ENCODE results near the gene ENOPH1.

The ENOPH1 gene

DNA sequence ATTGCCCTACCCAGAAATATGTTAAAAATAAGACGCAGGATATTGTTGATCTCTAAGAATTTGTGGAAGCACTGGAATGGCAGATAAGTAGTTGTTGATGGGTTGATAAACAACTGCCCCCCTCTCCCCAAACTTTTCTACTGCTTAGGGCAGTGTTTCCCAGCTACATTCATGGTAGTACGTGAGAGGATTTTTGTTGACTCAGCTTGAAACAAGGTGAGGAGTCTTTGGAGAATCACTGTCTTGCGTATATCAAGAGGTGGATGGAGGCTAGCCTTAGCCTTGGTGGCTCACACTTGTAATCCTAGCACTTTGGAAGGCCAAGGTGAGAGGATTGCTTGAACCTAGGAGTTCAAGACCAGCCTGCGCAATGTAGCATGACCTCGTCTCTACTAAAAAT lies 5.7 kb downstream of the ENOPH1 start:
- DNase-seq (ENCODE audit: extremely low read depth, low read depth): no peak
- TF ChIP-seq CTCF (IDR thresholded peaks at IDR 0.05; ENCODE audit: low read depth, low read length): no peak

DNA sequence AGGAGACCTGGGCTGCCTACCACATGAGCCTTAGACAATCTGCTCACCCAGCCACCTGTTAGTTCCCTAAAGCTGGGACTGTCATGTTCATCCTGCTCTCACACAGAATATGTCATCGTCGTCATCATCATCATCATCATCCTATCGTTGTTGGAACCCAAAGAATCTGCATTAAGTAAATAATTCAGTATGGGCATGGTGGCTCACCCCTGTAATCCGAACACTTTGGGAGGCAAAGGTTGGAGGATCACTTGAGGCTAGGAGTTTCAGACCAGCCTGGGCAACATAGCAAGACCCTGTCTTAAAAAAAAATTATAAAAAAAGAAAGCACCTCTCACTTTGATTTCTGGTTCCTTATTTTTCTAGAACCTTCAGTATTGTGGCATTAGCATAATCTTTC lies 6.4 kb downstream of the ENOPH1 start:
- DNase-seq (ENCODE audit: extremely low read depth, low read depth): no peak

GRCh38 chr4:82437285-82438005 lies 7.1 kb downstream of the ENOPH1 start:
- no peak for TF ChIP-seq CTCF (IDR thresholded peaks at IDR 0.05; ENCODE audit: low read depth, low read length)
- DNase-seq (ENCODE audit: extremely low read depth, low read depth): no peak

More for the DNA sequence above, 6.4 kb downstream of the ENOPH1 start:
- TF ChIP-seq CTCF (IDR thresholded peaks at IDR 0.05; ENCODE audit: low read depth, low read length): no peak

GRCh38 chr4:82439088-82439487 lies 8.7 kb downstream of the ENOPH1 start:
- DNase-seq (ENCODE audit: extremely low read depth, low read depth): no peak
- TF ChIP-seq CTCF (IDR thresholded peaks at IDR 0.05; ENCODE audit: low read depth, low read length): no peak

GRCh38 chr4:82447886-82448285 lies 17.5 kb downstream of the ENOPH1 start:
- TF ChIP-seq CTCF (IDR thresholded peaks at IDR 0.05; ENCODE audit: low read depth, low read length): no peak
- DNase-seq (ENCODE audit: extremely low read depth, low read depth): no peak

- DNase-seq (ENCODE audit: extremely low read depth, low read depth): no peak
- no peak for TF ChIP-seq CTCF (IDR thresholded peaks at IDR 0.05; ENCODE audit: low read depth, low read length)
Observed at GRCh38 chr4:82450966-82451755, 20.8 kb downstream of the ENOPH1 start.

- no peak for TF ChIP-seq CTCF (IDR thresholded peaks at IDR 0.05; ENCODE audit: low read depth, low read length)
- no peak for DNase-seq (ENCODE audit: extremely low read depth, low read depth)
Observed at GRCh38 chr4:82452026-82452425, 21.6 kb downstream of the ENOPH1 start.

All from AG09319 (cell line).